Trophoblast cell (in vitro differentiated cells and primary cell): ENCODE data around the gene ENTPD8.
A peak's percentile ranks its signal among the peaks of the same experiment; 100 is the strongest.

ENCODE experiments used
- DNase-seq, 2 donors: peaks; one replicate each; pipeline ENCODE4 v3.0.0-alpha.2; 2016
- H2AFZ ChIP-seq: 2 replicates; pipeline ENCODE4 v1.6.1; 2013; ENCODE audit warnings: low read length, moderate library complexity, mild to moderate bottlenecking; ENCODE audit not compliant: insufficient read depth, poor library complexity
- H2AK5ac ChIP-seq: 2 replicates; pipeline ENCODE4 v1.6.1; 2013; ENCODE audit warnings: mild to moderate bottlenecking, low read length
- H2BK120ac ChIP-seq: 2 replicates; pipeline ENCODE4 v1.6.1; 2013; ENCODE audit warnings: low read length, mild to moderate bottlenecking, moderate library complexity; ENCODE audit not compliant: insufficient read depth, poor library complexity
- H2BK12ac ChIP-seq: 2 replicates; pipeline ENCODE4 v1.6.1; 2013; ENCODE audit warnings: mild to moderate bottlenecking, low read length, moderate library complexity
- H2BK5ac ChIP-seq: 2 replicates; pipeline ENCODE4 v1.6.1; 2013; ENCODE audit warnings: low read length, low read depth, moderate library complexity, mild to moderate bottlenecking; ENCODE audit not compliant: poor library complexity
- H3K14ac ChIP-seq: 2 replicates; pipeline ENCODE4 v1.6.1; 2013; ENCODE audit warnings: mild to moderate bottlenecking, low read length
- H3K18ac ChIP-seq: 2 replicates; pipeline ENCODE4 v1.6.1; 2013; ENCODE audit warnings: mild to moderate bottlenecking, low read length
- H3K23ac ChIP-seq: 2 replicates; pipeline ENCODE4 v1.6.1; 2013; ENCODE audit warnings: low read length
- H3K27ac ChIP-seq: 2 replicates; pipeline ENCODE4 v1.5.1; 2013; ENCODE audit warnings: low read depth, mild to moderate bottlenecking, inconsistent platforms, low read length, moderate library complexity
- H3K27me3 ChIP-seq: 2 replicates; pipeline ENCODE4 v1.6.1; 2013; ENCODE audit warnings: inconsistent platforms, mild to moderate bottlenecking, low read length, moderate library complexity; ENCODE audit not compliant: insufficient read depth
- H3K36me3 ChIP-seq, 2 experiments: 1 replicate in 1 of 2; 2 replicates in 1 of 2; pipeline ENCODE4 v1.6.1; 2013; ENCODE audit warnings: low read length in 2 of 2, mild to moderate bottlenecking in 2 of 2, moderate library complexity in 1 of 2; ENCODE audit not compliant: insufficient read depth in 2 of 2, control insufficient read depth in 1 of 2
- H3K4ac ChIP-seq: 2 replicates; pipeline ENCODE4 v1.6.1; 2013; ENCODE audit warnings: low read depth, mild to moderate bottlenecking, low read length, moderate library complexity
- H3K4me1 ChIP-seq, 2 experiments: 1 replicate in 1 of 2; 2 replicates in 1 of 2; pipeline ENCODE4 v1.6.1; 2013; ENCODE audit warnings: low read length in 2 of 2, mild to moderate bottlenecking in 2 of 2, moderate library complexity in 1 of 2; ENCODE audit not compliant: insufficient read depth in 2 of 2, control insufficient read depth in 1 of 2
- H3K4me2 ChIP-seq: 2 replicates; pipeline ENCODE4 v1.6.1; 2013; ENCODE audit warnings: inconsistent platforms, mild to moderate bottlenecking, low read length, moderate library complexity
- H3K4me3 ChIP-seq: 2 replicates; pipeline ENCODE4 v1.5.1; 2013; ENCODE audit warnings: mild to moderate bottlenecking, low read depth, low read length, inconsistent platforms
- H3K79me1 ChIP-seq: one replicate; pipeline ENCODE4 v1.6.1; 2013; ENCODE audit warnings: low read length
- H3K79me2 ChIP-seq: 2 replicates; pipeline ENCODE4 v1.6.1; 2013; ENCODE audit warnings: low read length, mild to moderate bottlenecking; ENCODE audit not compliant: control insufficient read depth, insufficient read depth, poor library complexity
- H3K9ac ChIP-seq: 2 replicates; pipeline ENCODE4 v1.6.1; 2013; ENCODE audit warnings: mild to moderate bottlenecking, low read length
- H3K9me3 ChIP-seq: 2 replicates; pipeline ENCODE4 v1.6.1; 2013; ENCODE audit warnings: low read depth, mild to moderate bottlenecking, control low read depth, inconsistent platforms, low read length; ENCODE audit not compliant: insufficient read depth
- H4K12ac ChIP-seq: 2 replicates; pipeline ENCODE4 v1.6.1; 2013; ENCODE audit warnings: low read depth, mild to moderate bottlenecking, low read length, moderate library complexity
- H4K8ac ChIP-seq: 2 replicates; pipeline ENCODE4 v1.6.1; 2013; ENCODE audit warnings: low read depth, mild to moderate bottlenecking, low read length, moderate library complexity
- H4K91ac ChIP-seq: one replicate; pipeline ENCODE4 v1.6.1; 2013; ENCODE audit warnings: low read depth, mild to moderate bottlenecking, low read length, moderate library complexity
- WGBS: extraction: QIAGEN DNeasy Blood & Tissue Kit; methylation state at CpG from one replicate; pipeline ENCODE4 v1.1.7; 2013; ENCODE audit warnings: missing lambda C conversion rate; ENCODE audit not compliant: insufficient read length, insufficient coverage; ENCODE audit errors: extremely low coverage; 5-methylcytosine and 5-hydroxymethylcytosine counted together

The ENTPD8 gene

GRCh38 chr9:137479892-137480685, 38.9 kb upstream of the ENTPD8 start:
- H3K4ac ChIP-seq = no peak overlapping the region
- no peak overlapping the region for H3K9ac ChIP-seq
- no peaks in the 10 kb centered on the region for H3K79me1 ChIP-seq
- H3K4me1 ChIP-seq = peaks cover 18 to 22% of the 10 kb centered on the region in 2 experiments
- no peak overlapping the region for H2BK120ac ChIP-seq
- H3K79me2 ChIP-seq = no peaks in the 10 kb centered on the region
- H3K9me3 ChIP-seq = peaks cover 2% of the 10 kb centered on the region
- no CpG with 5 or more reads among the region's 32 CpGs for WGBS
- no peak overlapping the region for H4K12ac ChIP-seq
- H3K27ac ChIP-seq = no peak overlapping the region
- H2AFZ ChIP-seq = no peak overlapping the region
- H4K91ac ChIP-seq = no peak overlapping the region
- H3K4me2 ChIP-seq = no peak overlapping the region
- no peaks in the 10 kb centered on the region for H3K36me3 ChIP-seq
- H2BK12ac ChIP-seq = no peak overlapping the region
- no peak for DNase-seq
- H3K4me3 ChIP-seq = no peak overlapping the region
- H3K18ac ChIP-seq = no peak overlapping the region
- no peak overlapping the region for H2BK5ac ChIP-seq
- H4K8ac ChIP-seq = no peak overlapping the region
- no peak overlapping the region for H3K23ac ChIP-seq
- no peak overlapping the region for H3K14ac ChIP-seq
- peaks cover 2% of the 10 kb centered on the region for H3K27me3 ChIP-seq
- no peak overlapping the region for H2AK5ac ChIP-seq

- Histone ChIP-seq H3K9me3 (peaks cover 4% of the 10 kb centered on the region), H3K4me2 (no peak overlapping the region), H2BK5ac (no peak overlapping the region), H3K4me3 (no peak overlapping the region), H3K27me3 (peaks cover 2% of the 10 kb centered on the region), H3K79me1 (no peaks in the 10 kb centered on the region), H3K14ac (no peak overlapping the region), H4K91ac (no peak overlapping the region), H2AK5ac (no peak overlapping the region), H3K27ac (no peak overlapping the region), H3K18ac (no peak overlapping the region), H4K8ac (no peak overlapping the region), H3K4ac (no peak overlapping the region), H2BK120ac (no peak overlapping the region), H3K9ac (no peak overlapping the region), H3K79me2 (no peaks in the 10 kb centered on the region), H3K23ac (no peak overlapping the region), H4K12ac (no peak overlapping the region), H3K36me3 (no peaks in the 10 kb centered on the region), H2BK12ac (no peak overlapping the region), H2AFZ (no peak overlapping the region), H3K4me1 (peaks cover 16 to 18% of the 10 kb centered on the region in 2 experiments)
- DNase-seq = peak; percentile 95 to 97
- no CpG with 5 or more reads among the region's 36 CpGs for WGBS
Observed at GRCh38 chr9:137478962-137479861, 38.1 kb upstream of the ENTPD8 start.

- Histone ChIP-seq H2BK5ac (no peak overlapping the region), H3K79me2 (no peaks in the 10 kb centered on the region), H3K36me3 (no peaks in the 10 kb centered on the region), H3K27me3 (peaks cover 2% of the 10 kb centered on the region), H3K79me1 (no peaks in the 10 kb centered on the region), H4K8ac (no peak overlapping the region), H3K4me2 (no peak overlapping the region), H4K91ac (no peak overlapping the region), H3K9me3 (peaks cover 8% of the 10 kb centered on the region), H3K4me3 (no peak overlapping the region), H3K4me1 (peaks cover 16 to 18% of the 10 kb centered on the region in 2 experiments), H3K27ac (no peak overlapping the region), H2AFZ (no peak overlapping the region), H3K4ac (no peak overlapping the region), H2AK5ac (no peak overlapping the region), H3K9ac (no peak overlapping the region), H3K18ac (no peak overlapping the region), H3K23ac (no peak overlapping the region), H2BK120ac (no peak overlapping the region), H2BK12ac (no peak overlapping the region), H3K14ac (no peak overlapping the region), H4K12ac (no peak overlapping the region)
- WGBS = no CpG with 5 or more reads among the region's 11 CpGs
- no peak for DNase-seq
Observed at GRCh38 chr9:137478613-137478961, 37.4 kb upstream of the ENTPD8 start.

GRCh38 chr9:137477778-137478612, 36.8 kb upstream of the ENTPD8 start:
- no peak for DNase-seq
- Histone ChIP-seq H4K91ac (no peak overlapping the region), H3K27me3 (peaks cover 2% of the 10 kb centered on the region), H3K79me1 (no peaks in the 10 kb centered on the region), H3K4ac (no peak overlapping the region), H2BK5ac (no peak overlapping the region), H3K4me2 (no peak overlapping the region), H3K4me3 (no peak overlapping the region), H3K9me3 (peaks cover 9% of the 10 kb centered on the region), H3K9ac (no peak overlapping the region), H3K79me2 (no peaks in the 10 kb centered on the region), H2BK12ac (no peak overlapping the region), H4K8ac (no peak overlapping the region), H2BK120ac (no peak overlapping the region), H3K23ac (no peak overlapping the region), H3K27ac (no peak overlapping the region), H4K12ac (no peak overlapping the region), H3K36me3 (no peaks in the 10 kb centered on the region), H2AK5ac (no peak overlapping the region), H3K14ac (no peak overlapping the region), H3K4me1 (peaks cover 16 to 18% of the 10 kb centered on the region in 2 experiments), H2AFZ (no peak overlapping the region), H3K18ac (no peak overlapping the region)
- WGBS = no CpG with 5 or more reads among the region's 29 CpGs
